IMR-90 (cell line): ENCODE data around the gene ADGRL3. TPM values are rescaled to one million over a fixed set of nuclear protein-coding genes. Genes with fewer than 3 reads are reported as not detected.

ENCODE experiments used
- ATAC-seq: fragments of 200-7000 bp; cut with Tn5 transposase; 2 replicates; pipeline ENCODE4 v1.9.1; 2020; ENCODE audit warnings: low read depth, mild to moderate bottlenecking, moderate library complexity
- BruUV-seq: library from RNA; stranded (reverse); fragments of 400-500 nt; replicated peaks from 2 replicates; lab custom pipeline; 2021; lab: Mats Ljungman, UMichigan
- CTCF ChIA-PET: fragments of 300-600 bp; formaldehyde crosslinking; extraction: SDS; loops from one replicate; lab custom pipeline; 2021; ENCODE audit warnings: antibody characterized with exemption; lab: Yijun Ruan, JAX
- POLR2A ChIA-PET: fragments of 300-600 bp; sonication (Branson Sonifier 250); formaldehyde crosslinking; loops from one replicate; lab custom pipeline; 2022; ENCODE audit warnings: antibody characterized with exemption; ENCODE audit not compliant: unreplicated experiment; lab: Charles Lee
- DNase-seq: peaks from one replicate; pipeline ENCODE4 v3.0.0; 2013
- H2AFZ ChIP-seq: replicated peaks from 2 replicates; pipeline ENCODE3; 2013; ENCODE audit warnings: low read length, mild to moderate bottlenecking; ENCODE audit not compliant: poor library complexity
- H2AK5ac ChIP-seq: 2 replicates; pipeline ENCODE4 v1.6.1; 2013; ENCODE audit warnings: low read depth, low read length, inconsistent platforms
- H2AK9ac ChIP-seq: replicated peaks from 2 replicates; pipeline ENCODE3; 2013; ENCODE audit warnings: mild to moderate bottlenecking, low read depth, low read length, moderate library complexity; ENCODE audit not compliant: poor library complexity
- H2BK120ac ChIP-seq: 2 replicates; pipeline ENCODE4 v1.6.1; 2013; ENCODE audit warnings: low read depth, low read length, inconsistent platforms
- H2BK15ac ChIP-seq: 3 replicates; pipeline ENCODE4 v1.6.1; 2013; ENCODE audit warnings: low read depth, low read length, inconsistent platforms
- H2BK20ac ChIP-seq: 2 replicates; pipeline ENCODE4 v1.6.1; 2013; ENCODE audit warnings: low read depth, mild to moderate bottlenecking, inconsistent platforms, low read length, moderate library complexity
- H2BK5ac ChIP-seq: 2 replicates; pipeline ENCODE4 v1.6.1; 2013; ENCODE audit warnings: mild to moderate bottlenecking, low read depth, low read length, inconsistent platforms; ENCODE audit not compliant: poor library complexity, severe bottlenecking
- H3K14ac ChIP-seq: replicated peaks from 2 replicates; pipeline ENCODE4 v1.6.1; 2013; ENCODE audit warnings: low read depth, low read length, inconsistent platforms
- H3K18ac ChIP-seq: 2 replicates; pipeline ENCODE4 v1.6.1; 2013; ENCODE audit warnings: low read depth, low read length, control low read depth
- H3K23ac ChIP-seq: 2 replicates; pipeline ENCODE4 v1.6.1; 2013; ENCODE audit warnings: low read depth, low read length, inconsistent platforms
- H3K27ac ChIP-seq: 2 replicates; pipeline ENCODE4 v1.5.1; 2013; ENCODE audit warnings: mild to moderate bottlenecking, control low read depth, low read length; ENCODE audit not compliant: insufficient read depth
- H3K27me3 ChIP-seq: 2 replicates; pipeline ENCODE4 v1.6.1; 2013; ENCODE audit warnings: low read length; ENCODE audit not compliant: control insufficient read depth, insufficient read depth
- H3K36me3 ChIP-seq: 2 replicates; pipeline ENCODE4 v1.6.1; 2013; ENCODE audit warnings: low read length, mixed read lengths; ENCODE audit not compliant: control insufficient read depth, insufficient read depth
- H3K4ac ChIP-seq: 2 replicates; pipeline ENCODE4 v1.6.1; 2013; ENCODE audit warnings: low read depth, low read length, inconsistent platforms
- H3K4me1 ChIP-seq: 2 replicates; pipeline ENCODE4 v1.6.1; 2013; ENCODE audit warnings: low read length, mixed read lengths; ENCODE audit not compliant: control insufficient read depth, insufficient read depth
- H3K4me2 ChIP-seq: 2 replicates; pipeline ENCODE4 v1.6.1; 2013; ENCODE audit warnings: low read depth, mild to moderate bottlenecking, control low read depth, low read length, moderate library complexity
- H3K4me3 ChIP-seq: 2 replicates; pipeline ENCODE4 v1.5.1; 2013; ENCODE audit warnings: low read depth, mild to moderate bottlenecking, control low read depth, low read length, moderate library complexity; ENCODE audit not compliant: insufficient read depth
- H3K56ac ChIP-seq: 2 replicates; pipeline ENCODE4 v1.6.1; 2013; ENCODE audit warnings: low read length, inconsistent platforms; ENCODE audit not compliant: insufficient read depth; ENCODE audit errors: extremely low read depth
- H3K79me1 ChIP-seq, 2 experiments: 2 replicates each; pipeline ENCODE4 v1.6.1; 2013; ENCODE audit warnings: low read length in 2 of 2, inconsistent platforms in 1 of 2, low read depth in 1 of 2
- H3K9ac ChIP-seq: 2 replicates; pipeline ENCODE4 v1.6.1; 2013; ENCODE audit warnings: low read depth, low read length, control low read depth
- H3K9me1 ChIP-seq: 2 replicates; pipeline ENCODE4 v1.6.1; 2013; ENCODE audit warnings: low read length, inconsistent platforms; ENCODE audit not compliant: insufficient read depth
- H3K9me3 ChIP-seq: 2 replicates; pipeline ENCODE4 v1.6.1; 2013; ENCODE audit warnings: low read length; ENCODE audit not compliant: control insufficient read depth, insufficient read depth
- H4K20me1 ChIP-seq: 2 replicates; pipeline ENCODE4 v1.6.1; 2013; ENCODE audit warnings: low read length, inconsistent platforms; ENCODE audit not compliant: insufficient read depth
- H4K5ac ChIP-seq: 2 replicates; pipeline ENCODE4 v1.6.1; 2013; ENCODE audit warnings: mild to moderate bottlenecking, low read depth, low read length, control low read depth
- H4K8ac ChIP-seq, 2 experiments: 2 replicates each; pipeline ENCODE4 v1.6.1; 2013; ENCODE audit warnings: low read depth in 2 of 2, low read length in 2 of 2, control low read depth in 1 of 2, inconsistent platforms in 1 of 2
- H4K91ac ChIP-seq: 2 replicates; pipeline ENCODE4 v1.6.1; 2013; ENCODE audit warnings: low read depth, low read length, inconsistent platforms; ENCODE audit not compliant: insufficient read depth
- CEBPB ChIP-seq: IDR thresholded peaks from 2 replicates; pipeline ENCODE4 v1.6.1; 2012; ENCODE audit warnings: low read depth, low read length, improper control_type of control experiment
- CHD1 ChIP-seq: IDR thresholded peaks from 2 replicates; pipeline ENCODE4 v1.6.1; 2012; ENCODE audit warnings: low read depth, low read length, improper control_type of control experiment
- RAD21 ChIP-seq: IDR thresholded peaks from 2 replicates; pipeline ENCODE4 v1.6.1; 2012; ENCODE audit warnings: low read length, improper control_type of control experiment
- RCOR1 ChIP-seq: IDR thresholded peaks from 2 replicates; pipeline ENCODE4 v1.6.1; 2012; ENCODE audit warnings: mild to moderate bottlenecking, low read length, improper control_type of control experiment; ENCODE audit not compliant: insufficient replicate concordance
- RFX5 ChIP-seq: IDR thresholded peaks from 2 replicates; pipeline ENCODE4 v1.8.0; 2012; ENCODE audit warnings: low read depth, mild to moderate bottlenecking, low read length, moderate library complexity
- SMC3 ChIP-seq: fragments of 150-350 bp; IDR thresholded peaks from 2 replicates; pipeline ENCODE4 v1.6.1; 2016; ENCODE audit warnings: low read depth, mild to moderate bottlenecking, antibody characterized with exemption, low read length, moderate library complexity
- WGBS, 2 experiments: methylation state at CpG; one replicate each; pipeline versions ENCODE4 v1.1.5 to v1.1.7; 2013; ENCODE audit warnings: missing lambda C conversion rate in 2 of 2; ENCODE audit not compliant: insufficient read length in 1 of 2; ENCODE audit errors: extremely low coverage in 2 of 2; 5-methylcytosine and 5-hydroxymethylcytosine counted together
- dilution Hi-C: fragments of 300-500 bp; cut with HindIII; formaldehyde crosslinking; loops from one replicate; pipeline ENCODE4 v1.14.3; 2018; ENCODE audit warnings: low sequenced_read_pairs; ENCODE audit not compliant: unreplicated experiment
- in situ Hi-C: fragments of 300-500 bp; cut with MboI; formaldehyde crosslinking; loops from 3 replicates; pipeline ENCODE4 v1.14.3; 2019; ENCODE audit warnings: low sequenced_read_pairs, inconsistent platforms, mixed read lengths
- intact Hi-C: fragments of 100-400 bp; cut with micrococcal nuclease; formaldehyde crosslinking; loops from 2 replicates; pipeline ENCODE4 v1.10.0; 2022
- polyA plus RNA-seq, 3 experiments: library from polyadenylated mRNA; depleted of rRNA; stranded (reverse); fragments of >200 nt; gene quantifications; 2 replicates each; pipeline ENCODE4 v1.2.3, GENCODE V29; 2012; ENCODE audit warnings: low replicate concordance in 1 of 3
- total RNA-seq: library from RNA; depleted of rRNA; stranded (reverse); fragments of >200 nt; gene quantifications from 2 replicates; pipeline ENCODE4 v1.2.3, GENCODE V29; 2012
- TF ChIP-seq, protein P1 (sequence below): fragments of 150-350 bp; IDR thresholded peaks from 2 replicates; pipeline ENCODE4 v1.6.1; 2016; ENCODE audit warnings: low read depth, mild to moderate bottlenecking, low read length, moderate library complexity, borderline replicate concordance
- TF ChIP-seq, protein P2 (sequence below): fragments of 150-350 bp; IDR thresholded peaks from 2 replicates; pipeline ENCODE4 v1.6.1; 2017; ENCODE audit warnings: mild to moderate bottlenecking, antibody characterized with exemption, low read length, low read depth
- TF ChIP-seq, protein P3 (sequence below): conservative IDR thresholded peaks from 2 replicates; pipeline ENCODE4 v1.5.1; 2012; ENCODE audit warnings: mild to moderate bottlenecking, low read depth, low read length, improper control_type of control experiment

Gene ADGRL3
- total and polyA plus RNA-seq, 2 of the 4 experiments (the other 2 are of a cell fraction) = 0.46 to 2.5 TPM

DNA sequence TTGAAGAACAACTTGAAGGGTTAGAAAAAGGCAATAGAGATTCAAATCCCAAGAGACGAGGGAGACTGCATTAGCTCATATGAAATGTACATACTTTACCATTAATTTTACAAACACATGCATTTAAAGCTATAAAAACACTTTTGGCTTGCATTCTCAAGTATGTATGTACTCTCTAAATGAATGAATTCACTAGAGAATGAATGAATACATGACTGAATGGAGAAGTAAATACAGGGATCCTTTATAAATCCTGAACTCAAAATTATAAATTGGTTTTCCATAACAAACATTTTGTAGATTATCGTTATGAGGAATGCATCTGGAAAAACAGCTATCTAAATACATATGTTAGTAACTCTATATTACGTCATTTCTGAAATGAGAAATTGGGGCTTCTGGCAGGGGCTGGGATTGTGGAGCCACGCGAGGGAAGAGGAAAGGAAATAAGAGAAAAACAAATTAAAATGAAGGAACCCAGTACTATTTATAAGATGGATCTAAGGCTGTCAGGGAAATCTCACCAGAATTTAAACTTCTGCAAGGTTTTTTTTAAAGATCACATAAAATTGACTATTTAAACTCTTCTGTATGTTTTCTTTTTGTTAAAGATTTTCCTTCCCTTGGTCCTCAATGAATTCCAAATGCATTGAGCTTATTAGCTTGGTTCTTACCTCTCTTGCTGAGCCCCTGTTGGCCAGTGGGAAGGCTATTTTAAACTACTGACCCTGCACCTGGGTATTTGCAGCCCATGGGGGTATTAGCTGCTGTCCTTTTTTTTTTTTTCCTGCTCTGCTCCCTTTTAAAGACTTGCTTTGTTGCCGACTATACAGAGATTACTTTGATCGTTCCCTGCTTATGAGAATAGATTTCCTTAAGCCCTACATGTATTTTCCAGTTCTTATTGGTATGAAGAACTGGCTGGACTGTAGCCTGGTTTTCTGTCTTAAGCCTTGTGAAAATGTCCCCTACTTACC, 207.8 kb downstream of the ADGRL3 start:
- intact Hi-C loops (no loop called here), in situ Hi-C loops (no loop called here), dilution Hi-C loops (no loop called here)
- Histone ChIP-seq H2BK5ac (no peak overlapping the region), H3K9me1 (no peaks in the 10 kb centered on the region), H3K4me3 (no peak overlapping the region), H3K14ac (no peak overlapping the region), H3K27ac (no peak overlapping the region), H3K4me1 (no peaks in the 10 kb centered on the region), H3K79me1 (no peaks in the 10 kb centered on the region), H2BK120ac (no peak overlapping the region), H3K23ac (no peak overlapping the region), H2AK5ac (no peak overlapping the region), H4K91ac (no peak overlapping the region), H3K4ac (no peak overlapping the region), H4K5ac (no peak overlapping the region), H3K9ac (no peak overlapping the region), H4K20me1 (no peaks in the 10 kb centered on the region), H2AK9ac (no peak overlapping the region), H3K27me3 (no peaks in the 10 kb centered on the region), H4K8ac (no peak overlapping the region), H3K18ac (no peak overlapping the region), H3K4me2 (no peak overlapping the region), H3K56ac (no peak overlapping the region), H3K36me3 (no peaks in the 10 kb centered on the region), H3K9me3 (no peaks in the 10 kb centered on the region), H2BK15ac (no peak overlapping the region), H2BK20ac (no peak overlapping the region), H2AFZ (no peak overlapping the region)
- no peak for ATAC-seq
- BruUV-seq = no TSS peak
- TF ChIP-seq RCOR1 (no peak), RFX5 (no peak), SMC3 (no peak), RAD21 (no peak), CHD1 (no peak), CEBPB (no peak)
- TF ChIP-seq, protein P1, sequence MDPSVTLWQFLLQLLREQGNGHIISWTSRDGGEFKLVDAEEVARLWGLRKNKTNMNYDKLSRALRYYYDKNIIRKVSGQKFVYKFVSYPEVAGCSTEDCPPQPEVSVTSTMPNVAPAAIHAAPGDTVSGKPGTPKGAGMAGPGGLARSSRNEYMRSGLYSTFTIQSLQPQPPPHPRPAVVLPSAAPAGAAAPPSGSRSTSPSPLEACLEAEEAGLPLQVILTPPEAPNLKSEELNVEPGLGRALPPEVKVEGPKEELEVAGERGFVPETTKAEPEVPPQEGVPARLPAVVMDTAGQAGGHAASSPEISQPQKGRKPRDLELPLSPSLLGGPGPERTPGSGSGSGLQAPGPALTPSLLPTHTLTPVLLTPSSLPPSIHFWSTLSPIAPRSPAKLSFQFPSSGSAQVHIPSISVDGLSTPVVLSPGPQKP = no peak
- TF ChIP-seq, protein P2, sequence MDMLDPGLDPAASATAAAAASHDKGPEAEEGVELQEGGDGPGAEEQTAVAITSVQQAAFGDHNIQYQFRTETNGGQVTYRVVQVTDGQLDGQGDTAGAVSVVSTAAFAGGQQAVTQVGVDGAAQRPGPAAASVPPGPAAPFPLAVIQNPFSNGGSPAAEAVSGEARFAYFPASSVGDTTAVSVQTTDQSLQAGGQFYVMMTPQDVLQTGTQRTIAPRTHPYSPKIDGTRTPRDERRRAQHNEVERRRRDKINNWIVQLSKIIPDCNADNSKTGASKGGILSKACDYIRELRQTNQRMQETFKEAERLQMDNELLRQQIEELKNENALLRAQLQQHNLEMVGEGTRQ = no peak
- TF ChIP-seq, protein P3, sequence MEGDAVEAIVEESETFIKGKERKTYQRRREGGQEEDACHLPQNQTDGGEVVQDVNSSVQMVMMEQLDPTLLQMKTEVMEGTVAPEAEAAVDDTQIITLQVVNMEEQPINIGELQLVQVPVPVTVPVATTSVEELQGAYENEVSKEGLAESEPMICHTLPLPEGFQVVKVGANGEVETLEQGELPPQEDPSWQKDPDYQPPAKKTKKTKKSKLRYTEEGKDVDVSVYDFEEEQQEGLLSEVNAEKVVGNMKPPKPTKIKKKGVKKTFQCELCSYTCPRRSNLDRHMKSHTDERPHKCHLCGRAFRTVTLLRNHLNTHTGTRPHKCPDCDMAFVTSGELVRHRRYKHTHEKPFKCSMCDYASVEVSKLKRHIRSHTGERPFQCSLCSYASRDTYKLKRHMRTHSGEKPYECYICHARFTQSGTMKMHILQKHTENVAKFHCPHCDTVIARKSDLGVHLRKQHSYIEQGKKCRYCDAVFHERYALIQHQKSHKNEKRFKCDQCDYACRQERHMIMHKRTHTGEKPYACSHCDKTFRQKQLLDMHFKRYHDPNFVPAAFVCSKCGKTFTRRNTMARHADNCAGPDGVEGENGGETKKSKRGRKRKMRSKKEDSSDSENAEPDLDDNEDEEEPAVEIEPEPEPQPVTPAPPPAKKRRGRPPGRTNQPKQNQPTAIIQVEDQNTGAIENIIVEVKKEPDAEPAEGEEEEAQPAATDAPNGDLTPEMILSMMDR = no peak
- DNase-seq = no peak
- ChIA-PET CTCF (no interaction called here), POLR2A (no interaction called here)
- no CpG with 5 or more reads among the region's 7 CpGs for WGBS, 2 experiments
